ENCODE data around the gene FAT1.

The FAT1 gene

GRCh38 chr4:186724058-186724863 lies 605 bp upstream of the FAT1 start:
- no peak for DNase-seq

GRCh38 chr4:186722796-186723291 lies 812 bp downstream of the FAT1 start:
- no peak for DNase-seq

- no peak for DNase-seq
Observed at GRCh38 chr4:186719925-186720694, 3.5 kb downstream of the FAT1 start.

- DNase-seq = no peak
Observed at GRCh38 chr4:186717556-186717955, 6.1 kb downstream of the FAT1 start.

- DNase-seq = no peak
Observed at GRCh38 chr4:186715077-186715476, 8.6 kb downstream of the FAT1 start.

GRCh38 chr4:186714006-186714675 lies 9.5 kb downstream of the FAT1 start:
- DNase-seq = no peak

- DNase-seq = no peak
Observed at GRCh38 chr4:186712690-186713089, 11.0 kb downstream of the FAT1 start.

- no peak for DNase-seq
Observed at GRCh38 chr4:186710521-186711119, 13.0 kb downstream of the FAT1 start.

- no peak for DNase-seq
Observed at GRCh38 chr4:186709517-186709916, 14.1 kb downstream of the FAT1 start.

- DNase-seq = no peak
Observed at GRCh38 chr4:186708554-186708953, 15.1 kb downstream of the FAT1 start.

- no peak for DNase-seq
Observed at GRCh38 chr4:186707996-186708395, 15.7 kb downstream of the FAT1 start.

GRCh38 chr4:186707574-186707973 lies 16.1 kb downstream of the FAT1 start:
- no peak for DNase-seq

GRCh38 chr4:186704057-186704456 lies 19.6 kb downstream of the FAT1 start:
- DNase-seq = no peak

- no peak for DNase-seq
Observed at GRCh38 chr4:186703510-186703909, 20.1 kb downstream of the FAT1 start.

- DNase-seq = no peak
Observed at GRCh38 chr4:186702940-186703339, 20.7 kb downstream of the FAT1 start.

- no peak for DNase-seq
Observed at GRCh38 chr4:186702297-186702696, 21.4 kb downstream of the FAT1 start.

- DNase-seq = no peak
Observed at GRCh38 chr4:186701788-186702187, 21.9 kb downstream of the FAT1 start.

GRCh38 chr4:186701273-186701672 lies 22.4 kb downstream of the FAT1 start:
- peak; percentile 15 for DNase-seq

GRCh38 chr4:186700746-186701145 lies 22.9 kb downstream of the FAT1 start:
- DNase-seq = no peak

GRCh38 chr4:186699881-186700397 lies 23.7 kb downstream of the FAT1 start:
- no peak for DNase-seq

- DNase-seq = no peak
Observed at GRCh38 chr4:186699298-186699697, 24.4 kb downstream of the FAT1 start.

GRCh38 chr4:186698525-186698924 lies 25.1 kb downstream of the FAT1 start:
- DNase-seq = no peak

- DNase-seq = no peak
Observed at GRCh38 chr4:186698028-186698427, 25.6 kb downstream of the FAT1 start.
